ENCODE results near the gene CEP290. TPM values are rescaled to one million over a fixed set of nuclear protein-coding genes. Genes with fewer than 3 reads are reported as not detected.

The CEP290 gene
- total RNA-seq, result 10 to 100 TPM; 10.7 to 11.7 TPM

- peak; percentile 96 for ATAC-seq (replicated peaks)
- H3K9me3 Mint-ChIP-seq, result no peaks in the 10 kb centered on the region
- H3K4me1 Mint-ChIP-seq, result peaks cover 24% of the 10 kb centered on the region
- H3K4me3 Mint-ChIP-seq, result peak within 1 kb of the TSS; percentile 89
- no peaks in the 10 kb centered on the region for H3K27me3 Mint-ChIP-seq
- H3K36me3 Mint-ChIP-seq (ENCODE audit: low read depth), result peaks cover 35% of the 10 kb centered on the region
- peak within 1 kb of the TSS; percentile 96 for H3K27ac Mint-ChIP-seq
Observed at GRCh38 chr12:88141774-88142609, at the start of gene CEP290, which contains the start of gene TMTC3. TSS of gene CEP290 (minus strand) at chr12:88142088. CDS start at chr12:88141307, 781 bp downstream. TSS of gene TMTC3 (plus strand) at chr12:88142307. CDS start at chr12:88148316, 6,009 bp downstream.

- Mint-ChIP-seq H3K27ac (no peak overlapping the region), H3K4me1 (no peaks in the 10 kb centered on the region), H3K27me3 (no peaks in the 10 kb centered on the region), H3K36me3 (ENCODE audit: low read depth) (peaks cover 41% of the 10 kb centered on the region), H3K4me3 (no peak overlapping the region), H3K9me3 (no peaks in the 10 kb centered on the region)
- no peak for ATAC-seq (replicated peaks)
Observed at GRCh38 chr12:88188180-88188579, 46.3 kb upstream of the CEP290 start.

- ATAC-seq (replicated peaks), result no peak
- Mint-ChIP-seq H3K9me3 (no peaks in the 10 kb centered on the region), H3K4me1 (no peaks in the 10 kb centered on the region), H3K36me3 (ENCODE audit: low read depth) (peaks cover 47% of the 10 kb centered on the region), H3K27me3 (no peaks in the 10 kb centered on the region), H3K4me3 (no peak overlapping the region), H3K27ac (no peak overlapping the region)
Observed at GRCh38 chr12:88187571-88187970, 45.7 kb upstream of the CEP290 start.

- Mint-ChIP-seq H3K36me3 (ENCODE audit: low read depth) (peaks cover 48% of the 10 kb centered on the region), H3K9me3 (no peaks in the 10 kb centered on the region), H3K4me1 (no peaks in the 10 kb centered on the region), H3K27ac (no peak overlapping the region), H3K27me3 (no peaks in the 10 kb centered on the region), H3K4me3 (no peak overlapping the region)
- no peak for ATAC-seq (replicated peaks)
Observed at GRCh38 chr12:88185988-88186387, 44.1 kb upstream of the CEP290 start.

- Mint-ChIP-seq H3K27me3 (no peaks in the 10 kb centered on the region), H3K4me3 (no peak overlapping the region), H3K4me1 (no peaks in the 10 kb centered on the region), H3K36me3 (ENCODE audit: low read depth) (peaks cover 54% of the 10 kb centered on the region), H3K27ac (no peak overlapping the region), H3K9me3 (no peaks in the 10 kb centered on the region)
- no peak for ATAC-seq (replicated peaks)
Observed at GRCh38 chr12:88185279-88185678, 43.4 kb upstream of the CEP290 start.

GRCh38 chr12:88184196-88184595 lies 42.3 kb upstream of the CEP290 start:
- H3K9me3 Mint-ChIP-seq, result no peaks in the 10 kb centered on the region
- H3K36me3 Mint-ChIP-seq (ENCODE audit: low read depth), result peaks cover 65% of the 10 kb centered on the region
- no peak overlapping the region for H3K27ac Mint-ChIP-seq
- no peaks in the 10 kb centered on the region for H3K4me1 Mint-ChIP-seq
- H3K4me3 Mint-ChIP-seq, result no peak overlapping the region
- no peaks in the 10 kb centered on the region for H3K27me3 Mint-ChIP-seq
- no peak for ATAC-seq (replicated peaks)

- Mint-ChIP-seq H3K4me3 (no peak overlapping the region), H3K36me3 (ENCODE audit: low read depth) (peaks cover 79% of the 10 kb centered on the region), H3K27ac (no peak overlapping the region), H3K27me3 (no peaks in the 10 kb centered on the region), H3K9me3 (no peaks in the 10 kb centered on the region), H3K4me1 (no peaks in the 10 kb centered on the region)
- no peak for ATAC-seq (replicated peaks)
Observed at GRCh38 chr12:88182416-88182815, 40.5 kb upstream of the CEP290 start.

GRCh38 chr12:88181881-88182280 lies 40.0 kb upstream of the CEP290 start:
- Mint-ChIP-seq H3K27ac (no peak overlapping the region), H3K27me3 (no peaks in the 10 kb centered on the region), H3K4me1 (no peaks in the 10 kb centered on the region), H3K4me3 (no peak overlapping the region), H3K9me3 (no peaks in the 10 kb centered on the region), H3K36me3 (ENCODE audit: low read depth) (peaks cover 82% of the 10 kb centered on the region)
- no peak for ATAC-seq (replicated peaks)

- no peak for ATAC-seq (replicated peaks)
- H3K36me3 Mint-ChIP-seq (ENCODE audit: low read depth), result peaks cover 95% of the 10 kb centered on the region
- H3K27me3 Mint-ChIP-seq, result no peaks in the 10 kb centered on the region
- no peaks in the 10 kb centered on the region for H3K9me3 Mint-ChIP-seq
- no peaks in the 10 kb centered on the region for H3K4me1 Mint-ChIP-seq
- no peak overlapping the region for H3K4me3 Mint-ChIP-seq
- H3K27ac Mint-ChIP-seq, result no peak overlapping the region
Observed at GRCh38 chr12:88179436-88180014, 37.6 kb upstream of the CEP290 start.

GRCh38 chr12:88175544-88175943 lies 33.7 kb upstream of the CEP290 start:
- Mint-ChIP-seq H3K4me3 (no peak overlapping the region), H3K36me3 (ENCODE audit: low read depth) (peaks cover 91% of the 10 kb centered on the region), H3K27ac (no peak overlapping the region), H3K4me1 (no peaks in the 10 kb centered on the region), H3K9me3 (no peaks in the 10 kb centered on the region), H3K27me3 (no peaks in the 10 kb centered on the region)
- peak; percentile 52 for ATAC-seq (replicated peaks)

GRCh38 chr12:88172844-88173407 lies 31.0 kb upstream of the CEP290 start:
- H3K27ac Mint-ChIP-seq, result no peak overlapping the region
- no peaks in the 10 kb centered on the region for H3K27me3 Mint-ChIP-seq
- H3K4me3 Mint-ChIP-seq, result no peak overlapping the region
- peaks cover 91% of the 10 kb centered on the region for H3K36me3 Mint-ChIP-seq (ENCODE audit: low read depth)
- H3K9me3 Mint-ChIP-seq, result no peaks in the 10 kb centered on the region
- no peaks in the 10 kb centered on the region for H3K4me1 Mint-ChIP-seq
- no peak for ATAC-seq (replicated peaks)

- no peak overlapping the region for H3K4me3 Mint-ChIP-seq
- H3K27ac Mint-ChIP-seq, result no peak overlapping the region
- H3K4me1 Mint-ChIP-seq, result no peaks in the 10 kb centered on the region
- peaks cover 79% of the 10 kb centered on the region for H3K36me3 Mint-ChIP-seq (ENCODE audit: low read depth)
- H3K27me3 Mint-ChIP-seq, result no peaks in the 10 kb centered on the region
- no peak for ATAC-seq (replicated peaks)
- no peaks in the 10 kb centered on the region for H3K9me3 Mint-ChIP-seq
Observed at GRCh38 chr12:88167384-88167783, 25.5 kb upstream of the CEP290 start.

GRCh38 chr12:88166179-88166578 lies 24.3 kb upstream of the CEP290 start:
- Mint-ChIP-seq H3K4me1 (no peaks in the 10 kb centered on the region), H3K9me3 (no peaks in the 10 kb centered on the region), H3K36me3 (ENCODE audit: low read depth) (peaks cover 85% of the 10 kb centered on the region), H3K4me3 (no peak overlapping the region), H3K27ac (no peak overlapping the region), H3K27me3 (no peaks in the 10 kb centered on the region)
- ATAC-seq (replicated peaks), result no peak

GRCh38 chr12:88163371-88163770 lies 21.5 kb upstream of the CEP290 start:
- Mint-ChIP-seq H3K4me3 (no peak overlapping the region), H3K27ac (no peak overlapping the region), H3K9me3 (no peaks in the 10 kb centered on the region), H3K4me1 (no peaks in the 10 kb centered on the region), H3K36me3 (ENCODE audit: low read depth) (peaks cover 69% of the 10 kb centered on the region), H3K27me3 (no peaks in the 10 kb centered on the region)
- no peak for ATAC-seq (replicated peaks)
